HL-60 (cell line): ENCODE measurements around the gene ASTN2.

ENCODE experiments used
- CTCF ChIP-seq: IDR thresholded peaks from one replicate; pipeline ENCODE4 v1.5.1; 2011; ENCODE audit warnings: low read length, control low read depth, inconsistent platforms; ENCODE audit not compliant: insufficient read depth
- GABPA ChIP-seq: IDR thresholded peaks from 2 replicates; pipeline ENCODE4 v1.6.1; 2012; ENCODE audit warnings: low read depth
- POLR2AphosphoS5 ChIP-seq: IDR thresholded peaks from 2 replicates; pipeline ENCODE4 v1.6.1; 2012; ENCODE audit warnings: low read depth
- REST ChIP-seq: IDR thresholded peaks from 2 replicates; pipeline ENCODE4 v1.6.1; 2012; ENCODE audit warnings: low read depth; ENCODE audit not compliant: insufficient replicate concordance
- SPI1 ChIP-seq: IDR thresholded peaks from 2 replicates; pipeline ENCODE4 v1.6.1; 2012; ENCODE audit warnings: low read depth, mild to moderate bottlenecking, borderline replicate concordance

DNA sequence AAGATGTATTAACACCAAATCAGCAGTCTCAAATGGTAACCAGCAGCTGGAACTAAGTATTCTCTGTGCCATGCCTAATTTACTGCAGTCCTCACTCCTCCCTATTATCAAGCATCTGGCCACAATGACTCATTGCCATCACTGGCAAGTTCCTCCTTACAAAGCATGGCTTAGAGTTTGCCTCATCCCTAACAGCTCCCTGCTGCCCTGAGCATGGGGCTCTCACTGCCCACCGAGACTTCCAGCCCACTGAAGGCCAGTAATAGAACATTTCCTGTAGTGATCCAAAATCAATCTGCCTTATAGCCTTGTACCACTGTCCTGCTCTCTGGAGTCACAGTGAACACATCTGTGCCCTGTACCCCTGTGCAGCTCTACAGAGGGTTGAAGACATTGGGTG, 939.7 kb downstream of the ASTN2 start:
- TF ChIP-seq CTCF = no peak
- TF ChIP-seq GABPA = no peak
- no peak for TF ChIP-seq POLR2AphosphoS5
- no peak for TF ChIP-seq REST
- TF ChIP-seq SPI1 = no peak
